ENCODE results near the gene RNF121.

- no peak for TF ChIP-seq ELF4 (IDR thresholded peaks at IDR 0.05)
- no peak for TF ChIP-seq FOXM1 (IDR thresholded peaks at IDR 0.05; ENCODE audit: borderline replicate concordance)
- TF ChIP-seq CTBP1 (IDR thresholded peaks at IDR 0.05; ENCODE audit: borderline replicate concordance), result no peak
- no peak for TF ChIP-seq BHLHE40 (IDR thresholded peaks at IDR 0.05; ENCODE audit: borderline replicate concordance)
- TF ChIP-seq SP1 (IDR thresholded peaks at IDR 0.05), result no peak
- no peak for TF ChIP-seq NFRKB (IDR thresholded peaks at IDR 0.05)
- no peak for TF ChIP-seq FOXA1 (IDR thresholded peaks at IDR 0.05)
- no peak for TF ChIP-seq PKNOX1 (IDR thresholded peaks at IDR 0.05)
- TF ChIP-seq HDGF (IDR thresholded peaks at IDR 0.05; ENCODE audit: borderline replicate concordance), result no peak
- TF ChIP-seq L3MBTL2 (conservative IDR thresholded peaks at IDR 0.05), result no peak
Observed at GRCh38 chr11:72042064-72042745, 113.4 kb downstream of the RNF121 start.

Measured in HEK293T (cell line).